HL-60 (cell line): Measurements from ENCODE around the gene FOXD4L3.
"Not testable (repeated sequence)": the region's sequence is repeated elsewhere in the genome, so short reads cannot be mapped to it uniquely, and the experiment has no call there.

Experiments
- DNase-seq, 2 experiments: peaks; one replicate each; pipeline ENCODE4 v3.0.0-alpha.2; 2010 to 2020; ENCODE audit warnings: low read depth in 1 of 2, low spot score in 1 of 2
- H3K27ac ChIP-seq: fragments of 250-450 bp; sonication (Bioruptor Pico); replicated peaks from 2 replicates; pipeline ENCODE4 v1.5.1; 2020; ENCODE audit warnings: mild to moderate bottlenecking, moderate library complexity
- H3K27me3 ChIP-seq: fragments of 250-450 bp; sonication (Bioruptor Pico); 2 replicates; pipeline ENCODE4 v1.5.1; 2021; ENCODE audit warnings: mild to moderate bottlenecking, moderate library complexity; ENCODE audit not compliant: insufficient read depth, poor library complexity, severe bottlenecking
- H3K4me3 ChIP-seq: replicated peaks from 2 replicates; pipeline ENCODE4 v1.5.1; 2011; ENCODE audit warnings: mild to moderate bottlenecking, control low read depth, low read length; ENCODE audit not compliant: insufficient read depth

FOXD4L3 gene

DNA sequence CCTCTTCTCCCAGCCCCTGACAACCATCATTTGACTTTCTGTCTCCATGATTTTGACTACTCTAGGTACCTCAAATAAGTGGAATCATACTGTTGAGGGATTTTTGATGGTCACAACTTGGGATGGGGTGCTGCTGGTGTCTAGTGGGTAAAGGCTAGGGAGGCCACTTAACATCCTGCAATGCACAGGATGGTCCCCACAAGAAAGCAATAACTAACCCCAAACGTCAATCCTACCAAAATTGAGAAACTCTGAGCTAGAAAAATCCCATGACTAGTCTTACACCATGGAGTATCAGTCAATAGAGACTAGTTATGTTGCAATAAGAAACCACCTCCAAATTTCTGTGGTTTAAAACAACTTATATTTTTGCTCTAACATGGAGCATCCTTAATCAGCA, 29.5 kb downstream of the FOXD4L3 start:
- not testable (repeated sequence) for H3K27me3 ChIP-seq, H3K27ac ChIP-seq, H3K4me3 ChIP-seq, DNase-seq

DNA sequence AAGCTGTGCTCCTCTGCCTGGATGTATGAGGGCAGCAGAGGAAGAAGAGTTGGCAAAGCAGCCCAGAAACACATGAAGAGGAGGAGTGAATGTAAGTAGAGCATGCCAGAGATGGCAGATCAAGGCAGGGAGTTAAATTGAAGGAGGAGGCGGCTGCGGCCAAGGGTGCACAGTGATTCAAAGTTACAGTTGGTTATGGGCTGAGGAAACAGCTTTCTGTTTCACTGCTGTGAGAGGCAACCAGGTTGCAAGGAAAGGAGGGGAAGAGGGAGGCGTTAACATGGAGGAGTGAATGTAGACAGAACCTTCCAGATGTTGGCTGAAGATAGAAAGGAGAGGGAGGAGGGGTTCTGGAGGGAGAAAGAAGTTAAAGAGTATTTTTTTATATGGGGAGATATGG, 33.3 kb downstream of the FOXD4L3 start:
- H3K27me3 ChIP-seq, DNase-seq, H3K27ac ChIP-seq, H3K4me3 ChIP-seq: not testable (repeated sequence)

DNA sequence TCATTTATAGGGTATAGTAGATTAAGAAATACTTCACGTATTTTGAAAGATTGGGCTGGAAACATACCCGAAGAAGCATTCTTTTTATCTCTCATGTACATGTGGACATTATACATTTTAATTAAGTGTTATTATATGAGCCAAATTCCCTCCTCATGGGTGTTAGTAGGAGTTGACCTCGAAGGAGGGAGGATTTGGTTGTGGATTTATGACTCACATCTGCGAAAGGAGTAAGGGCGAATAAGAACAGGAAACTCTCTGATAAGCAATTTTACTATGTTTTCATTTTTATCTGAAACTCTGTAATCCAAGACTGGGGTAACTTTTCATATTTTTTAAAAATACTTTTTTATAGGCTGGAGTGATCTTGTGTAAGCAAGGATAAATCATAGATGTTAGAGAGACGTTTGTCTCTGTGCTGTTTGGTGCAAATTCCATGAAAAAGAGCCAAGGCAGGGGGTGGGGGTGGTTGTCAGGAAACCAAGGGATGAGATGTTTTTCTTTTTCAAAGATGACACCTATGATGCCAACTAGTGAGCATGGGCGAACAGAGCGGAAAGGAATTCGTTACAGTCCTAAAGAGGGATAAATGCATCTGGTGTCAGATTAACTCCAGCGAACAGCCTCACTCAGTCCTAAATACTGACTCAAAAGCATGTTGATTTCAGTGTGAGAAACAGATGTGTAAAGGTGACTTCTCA, 34.1 kb downstream of the FOXD4L3 start:
- not testable (repeated sequence) for H3K27ac ChIP-seq, H3K27me3 ChIP-seq, H3K4me3 ChIP-seq, DNase-seq

DNA sequence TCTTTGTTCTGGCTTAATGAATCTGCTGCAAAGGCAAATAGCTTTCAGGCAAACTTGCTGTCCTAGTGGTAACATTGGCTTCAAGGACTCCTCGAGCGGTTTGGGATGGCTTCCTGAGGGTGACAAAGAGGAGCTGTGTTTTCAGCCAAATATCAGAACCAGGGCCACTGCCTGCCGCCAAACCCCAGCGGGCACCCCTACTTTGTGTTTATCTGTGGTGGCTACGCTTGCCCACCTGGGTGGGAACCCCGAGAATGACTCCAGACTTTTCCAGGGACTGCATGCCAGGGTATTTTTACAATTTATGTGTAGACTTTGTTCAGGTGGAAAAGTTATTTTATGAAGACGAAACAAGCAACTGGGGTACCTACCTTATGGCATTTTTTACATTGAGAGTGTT, 35.3 kb downstream of the FOXD4L3 start:
- not testable (repeated sequence) for H3K27me3 ChIP-seq, DNase-seq, H3K4me3 ChIP-seq, H3K27ac ChIP-seq

DNA sequence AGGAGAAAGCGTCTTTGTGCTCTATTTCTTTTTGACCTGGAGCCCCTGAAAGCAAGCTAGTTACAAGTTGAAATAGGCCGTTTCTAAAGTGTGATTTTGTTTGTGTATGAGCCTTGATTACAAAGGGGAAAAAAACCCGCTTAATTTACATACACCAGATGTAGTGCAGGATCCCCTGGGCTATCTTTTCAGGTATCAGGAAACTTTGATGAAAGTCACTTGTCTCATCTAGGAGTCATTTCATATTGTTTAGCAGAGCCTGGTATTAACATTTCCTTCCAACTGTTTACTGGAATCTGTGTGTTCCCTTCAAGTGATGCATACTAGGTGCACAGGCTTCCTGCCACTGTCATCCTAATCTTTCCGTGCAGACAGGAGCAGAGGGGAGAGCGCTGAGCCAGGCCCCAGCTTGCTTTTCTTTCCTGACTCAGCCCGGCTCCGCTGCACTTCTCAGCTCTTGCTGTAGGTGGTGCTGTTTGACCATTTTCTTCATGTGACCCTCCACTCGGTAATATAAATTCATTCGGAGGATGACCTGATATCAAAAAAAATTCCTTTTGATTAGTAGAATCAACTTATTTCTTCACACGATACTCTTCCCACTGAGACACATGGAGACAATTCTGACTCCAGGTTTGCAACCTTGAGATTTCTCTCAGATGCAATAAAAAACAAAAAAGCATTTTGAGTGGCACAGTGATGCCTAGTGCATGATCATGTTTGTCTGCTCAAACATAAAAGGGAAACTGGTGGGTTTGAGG, 39.8 kb downstream of the FOXD4L3 start:
- not testable (repeated sequence) for DNase-seq, H3K27ac ChIP-seq, H3K27me3 ChIP-seq, H3K4me3 ChIP-seq

DNA sequence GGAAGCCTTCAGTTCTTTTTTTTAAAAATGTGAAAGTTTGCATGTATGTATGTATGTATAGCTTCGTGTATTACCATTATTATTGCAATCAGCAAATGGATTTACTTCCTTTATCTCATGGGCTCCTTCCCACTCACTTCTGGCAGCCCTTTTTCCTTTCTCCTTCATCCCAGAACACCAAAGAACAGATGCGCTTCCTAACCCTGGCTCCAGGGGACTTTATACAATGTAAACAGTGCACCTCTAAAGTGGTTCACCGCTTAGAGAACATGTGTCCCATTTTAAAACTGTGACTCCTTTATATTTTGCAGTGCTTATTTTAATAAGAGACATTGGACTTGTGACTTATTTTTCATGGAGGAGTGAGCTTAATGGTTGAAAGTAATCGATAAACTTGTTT, 40.6 kb downstream of the FOXD4L3 start:
- not testable (repeated sequence) for H3K4me3 ChIP-seq, DNase-seq, H3K27ac ChIP-seq, H3K27me3 ChIP-seq

DNA sequence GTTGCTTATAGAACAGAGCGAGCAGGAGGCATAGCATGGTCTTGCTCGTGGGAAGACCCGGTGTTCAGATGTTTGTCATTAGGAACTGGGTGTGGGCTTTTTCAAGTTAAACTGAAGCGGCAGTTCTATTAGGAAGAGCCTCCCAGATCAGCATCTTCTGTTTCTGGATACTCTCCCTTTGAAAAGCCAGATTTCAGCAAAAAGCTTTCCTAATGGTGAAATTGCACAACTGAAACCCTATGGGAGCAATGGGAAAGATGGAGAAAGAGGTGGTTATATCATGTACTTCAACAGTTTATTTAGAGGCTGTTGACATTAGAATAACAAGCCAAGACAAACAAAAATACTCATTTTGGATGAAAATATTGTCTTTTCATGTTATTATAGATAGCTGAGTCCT, 41.3 kb downstream of the FOXD4L3 start:
- H3K4me3 ChIP-seq, H3K27ac ChIP-seq: not testable (repeated sequence)

DNA sequence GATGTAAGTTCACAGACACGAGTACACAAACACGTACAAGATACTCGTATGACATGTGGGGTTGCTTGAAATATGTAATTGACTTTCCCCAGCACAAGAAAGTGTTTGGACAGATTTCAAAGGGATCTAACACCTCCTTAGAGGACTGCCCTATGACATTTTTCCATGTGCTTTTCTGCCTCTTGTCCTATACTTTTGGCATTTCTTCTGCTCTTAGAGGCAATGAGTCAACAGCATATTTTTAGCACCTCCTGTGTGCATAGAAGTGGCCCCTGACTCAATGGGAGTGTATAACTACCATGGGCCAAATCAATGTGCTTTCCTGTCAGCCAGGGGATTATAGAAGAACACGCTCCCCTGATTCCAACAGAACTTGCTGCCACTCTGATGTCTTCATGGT, 49.0 kb downstream of the FOXD4L3 start:
- not testable (repeated sequence) for H3K27me3 ChIP-seq, DNase-seq, H3K27ac ChIP-seq, H3K4me3 ChIP-seq

More for the DNA sequence above, 41.3 kb downstream of the FOXD4L3 start:
- H3K27me3 ChIP-seq, DNase-seq: not testable (repeated sequence)
